ENCODE measurements around the gene ITGA1. TPM values are rescaled to one million over a fixed set of nuclear protein-coding genes. Genes with fewer than 3 reads are reported as not detected.
"Not testable (repeated sequence)": the region's sequence is repeated elsewhere in the genome, so short reads cannot be mapped to it uniquely, and the experiment has no call there.

Gene ITGA1
- polyA plus RNA-seq: 1 to 10 TPM; 5.3 to 7.7 TPM

DNA sequence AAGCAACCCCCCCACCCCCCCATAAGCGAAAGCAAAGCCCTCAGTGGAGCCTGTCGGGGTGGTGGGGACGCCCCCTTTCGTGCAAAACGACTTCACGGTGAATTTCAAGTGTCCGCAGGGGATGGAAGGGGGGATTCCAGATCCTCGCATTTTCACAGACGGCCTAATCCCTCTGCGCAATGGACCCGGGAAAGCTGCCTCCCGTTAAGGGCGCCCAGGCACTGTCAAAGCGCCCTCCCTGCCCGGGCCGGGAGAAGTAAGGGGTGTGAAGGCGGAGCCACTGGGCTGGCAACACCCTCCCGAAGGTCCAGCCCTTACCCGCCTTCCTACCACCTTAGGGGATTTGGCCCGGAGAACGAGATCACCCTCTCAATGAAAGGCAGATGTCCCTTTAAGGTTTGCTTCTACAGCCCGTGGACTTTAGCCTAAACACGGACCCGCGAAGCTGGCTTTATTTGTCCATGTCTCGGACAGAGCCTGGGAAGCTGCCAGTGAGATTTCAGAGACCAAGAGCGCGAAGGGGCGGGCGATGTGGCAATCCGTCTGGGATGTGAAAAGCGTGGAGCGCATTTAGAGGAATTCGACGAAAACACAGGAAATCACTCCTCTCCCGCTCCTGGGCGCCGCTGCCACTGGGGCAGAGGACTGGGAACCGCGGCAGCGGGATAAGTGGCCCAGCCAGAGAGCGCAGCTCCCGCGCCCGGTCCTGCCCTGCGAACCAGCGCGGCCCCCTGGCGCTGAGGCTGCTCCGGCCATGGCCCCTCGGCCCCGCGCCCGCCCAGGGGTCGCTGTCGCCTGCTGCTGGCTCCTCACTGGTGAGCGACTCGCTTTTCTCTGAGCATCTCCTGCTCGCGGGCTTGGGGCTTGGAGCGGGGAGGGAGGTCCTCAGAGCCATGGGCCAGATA lies at the start of gene ITGA1, which contains the start of gene PELO:
TSS of gene ITGA1 (plus strand) at position 317 of the 905 bp plus-strand sequence. CDS start at position 755, 438 bp downstream.
TSS of gene PELO (plus strand) at position 317 of the 905 bp plus-strand sequence. CDS start 12,479 bp downstream, outside the sequence.
- H3K27ac ChIP-seq (ENCODE audit: low read depth in 2 of 2, low read length in 1 of 2): peak within 1 kb of the TSS; percentile 82 to 83
- H3K9me3 ChIP-seq (ENCODE audit: control insufficient read depth in 2 of 2, insufficient read depth in 1 of 2, low read depth in 1 of 2, low read length in 1 of 2): no peaks in the 10 kb centered on the region
- no peaks in the 10 kb centered on the region for H3K27me3 ChIP-seq (ENCODE audit: control insufficient read depth in 1 of 2, insufficient read depth in 2 of 2, low read length in 2 of 2)
- H3K4me3 ChIP-seq (ENCODE audit: low read depth in 1 of 2, low read length in 2 of 2): peak within 1 kb of the TSS; percentile 56 to 71
- no peaks in the 10 kb centered on the region for H3K36me3 ChIP-seq (ENCODE audit: control insufficient read depth in 2 of 2, insufficient read depth in 2 of 2, low read length in 1 of 2)
- WGBS, 2 donors: 0 to 1% methylated on average over 61 of the region's 61 CpGs
- peaks cover 0 to 2% of the 10 kb centered on the region in 2 donors for H3K4me1 ChIP-seq (ENCODE audit: control insufficient read depth in 2 of 2, insufficient read depth in 2 of 2, low read length in 1 of 2)

DNA sequence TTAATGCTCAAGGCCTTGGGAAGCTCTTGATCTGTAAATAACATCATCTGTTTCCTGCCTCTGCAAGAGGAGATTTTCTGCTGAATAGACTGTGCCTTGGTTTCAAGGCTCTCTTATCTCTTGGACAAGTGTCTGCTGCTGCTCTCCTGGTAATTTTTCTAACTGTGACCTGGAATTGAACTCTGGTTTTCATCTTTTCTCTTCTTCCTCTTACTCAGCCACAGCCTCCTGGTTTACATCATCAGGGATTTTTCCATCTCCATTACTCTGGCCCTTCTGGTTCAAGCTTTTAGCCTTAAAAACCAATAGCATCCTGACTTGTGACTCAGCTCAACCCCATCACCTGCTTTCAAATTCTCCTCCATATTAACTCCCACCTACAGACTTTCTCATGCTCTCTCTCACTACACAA lies 49.6 kb upstream of the ITGA1 start:
- no peaks in the 10 kb centered on the region for H3K4me1 ChIP-seq (ENCODE audit: control insufficient read depth in 2 of 2, insufficient read depth in 2 of 2, low read length in 1 of 2)
- H3K27ac ChIP-seq (ENCODE audit: low read depth in 2 of 2, low read length in 1 of 2): no peak overlapping the region
- no peaks in the 10 kb centered on the region for H3K36me3 ChIP-seq (ENCODE audit: control insufficient read depth in 2 of 2, insufficient read depth in 2 of 2, low read length in 1 of 2)
- H3K27me3 ChIP-seq (ENCODE audit: control insufficient read depth in 1 of 2, insufficient read depth in 2 of 2, low read length in 2 of 2): no peaks in the 10 kb centered on the region
- no peak overlapping the region for H3K4me3 ChIP-seq (ENCODE audit: low read depth in 1 of 2, low read length in 2 of 2)
- no peaks in the 10 kb centered on the region for H3K9me3 ChIP-seq (ENCODE audit: control insufficient read depth in 2 of 2, insufficient read depth in 1 of 2, low read depth in 1 of 2, low read length in 1 of 2)

DNA sequence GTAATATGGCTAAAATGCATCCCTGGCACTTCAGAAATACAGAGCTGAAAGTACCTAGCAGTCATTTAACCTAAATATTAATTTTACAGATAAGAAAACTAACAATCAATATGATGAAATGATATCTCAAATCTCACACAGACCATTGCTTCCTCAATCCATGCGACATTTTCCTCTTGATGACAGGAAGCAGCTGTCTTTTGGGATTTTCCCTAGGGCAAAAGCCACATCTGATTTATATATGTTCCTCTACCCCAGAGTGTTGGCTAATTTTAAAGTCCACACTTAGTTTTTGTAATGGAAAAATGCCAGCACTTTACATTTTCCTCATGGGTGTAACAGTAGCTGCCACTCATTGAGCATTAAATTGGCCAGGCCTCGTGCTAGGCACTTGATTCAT lies 47.7 kb upstream of the ITGA1 start:
- Histone ChIP-seq H3K27ac (ENCODE audit: low read depth in 2 of 2, low read length in 1 of 2) (no peak overlapping the region), H3K36me3 (ENCODE audit: control insufficient read depth in 2 of 2, insufficient read depth in 2 of 2, low read length in 1 of 2) (no peaks in the 10 kb centered on the region), H3K4me3 (ENCODE audit: low read depth in 1 of 2, low read length in 2 of 2) (no peak overlapping the region), H3K4me1 (ENCODE audit: control insufficient read depth in 2 of 2, insufficient read depth in 2 of 2, low read length in 1 of 2) (no peaks in the 10 kb centered on the region), H3K9me3 (ENCODE audit: control insufficient read depth in 2 of 2, insufficient read depth in 1 of 2, low read depth in 1 of 2, low read length in 1 of 2) (no peaks in the 10 kb centered on the region), H3K27me3 (ENCODE audit: control insufficient read depth in 1 of 2, insufficient read depth in 2 of 2, low read length in 2 of 2) (no peaks in the 10 kb centered on the region)
- 61 to 63% methylated on average over 2 of the region's 2 CpGs for WGBS, 2 donors

DNA sequence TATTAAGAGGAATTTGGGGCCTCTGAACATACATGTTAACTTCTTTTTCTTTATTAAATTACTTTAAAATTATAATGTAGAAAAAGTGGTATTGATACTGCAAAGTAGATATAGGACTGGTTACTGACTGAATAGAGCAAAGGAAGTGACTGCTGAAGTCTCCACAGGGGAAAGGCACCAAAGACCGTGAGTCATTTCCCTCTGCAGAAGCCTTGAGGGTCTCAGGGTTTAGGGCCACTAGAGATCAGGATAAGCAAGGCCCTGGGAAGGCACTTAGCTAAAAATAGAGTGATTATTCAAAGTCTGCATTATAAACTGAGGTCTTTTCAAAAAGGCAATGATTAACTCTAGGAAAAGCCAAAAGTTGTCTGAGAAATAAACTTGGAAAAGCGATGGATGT lies 44.7 kb upstream of the ITGA1 start:
- no peaks in the 10 kb centered on the region for H3K27me3 ChIP-seq (ENCODE audit: control insufficient read depth in 1 of 2, insufficient read depth in 2 of 2, low read length in 2 of 2)
- no peak overlapping the region for H3K27ac ChIP-seq (ENCODE audit: low read depth in 2 of 2, low read length in 1 of 2)
- no peaks in the 10 kb centered on the region for H3K9me3 ChIP-seq (ENCODE audit: control insufficient read depth in 2 of 2, insufficient read depth in 1 of 2, low read depth in 1 of 2, low read length in 1 of 2)
- H3K4me1 ChIP-seq (ENCODE audit: control insufficient read depth in 2 of 2, insufficient read depth in 2 of 2, low read length in 1 of 2): no peaks in the 10 kb centered on the region
- H3K36me3 ChIP-seq (ENCODE audit: control insufficient read depth in 2 of 2, insufficient read depth in 2 of 2, low read length in 1 of 2): no peaks in the 10 kb centered on the region
- H3K4me3 ChIP-seq (ENCODE audit: low read depth in 1 of 2, low read length in 2 of 2): no peak overlapping the region
- 65 to 69% methylated on average over 2 of the region's 2 CpGs for WGBS, 2 donors

DNA sequence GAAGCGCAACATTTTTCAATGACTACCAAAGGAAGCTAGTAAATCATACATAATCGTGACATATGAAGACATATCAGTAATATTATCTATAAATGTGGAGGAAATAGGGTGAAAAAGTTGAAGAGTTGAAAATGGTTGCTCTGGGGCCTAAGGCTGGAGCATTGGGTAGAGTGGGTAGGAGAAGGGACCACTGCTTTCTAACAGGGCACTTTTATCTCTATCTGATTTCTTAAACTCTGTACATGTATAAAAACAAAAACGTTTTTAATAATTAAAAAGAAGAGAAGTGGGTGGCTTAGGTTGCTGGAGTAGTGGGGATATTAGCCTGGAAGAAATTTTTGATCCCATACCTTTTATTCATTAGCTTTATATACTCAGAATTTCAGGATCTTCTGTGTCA lies 44.2 kb upstream of the ITGA1 start:
- 64 to 65% methylated on average over 3 of the region's 3 CpGs for WGBS, 2 donors

DNA sequence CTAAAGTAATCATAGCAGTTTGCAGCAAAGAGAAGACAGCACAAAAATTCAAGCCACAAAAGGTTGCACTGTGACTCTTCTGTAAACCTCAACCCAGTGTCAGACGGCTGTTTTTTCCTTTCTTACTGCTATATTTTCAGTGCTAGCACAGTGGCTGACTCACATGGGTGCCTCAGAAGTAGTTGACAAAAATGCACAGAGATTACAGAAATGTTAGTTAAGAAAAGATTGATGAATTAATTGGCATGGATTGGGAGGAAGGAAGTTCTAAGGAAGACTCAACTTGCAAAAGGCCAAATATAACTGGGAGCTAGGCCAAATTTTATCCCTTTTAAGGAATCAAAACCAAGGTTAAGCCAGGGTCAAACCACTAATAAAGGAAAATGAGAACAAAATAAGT lies 43.7 kb upstream of the ITGA1 start:
- H3K4me1 ChIP-seq (ENCODE audit: control insufficient read depth in 2 of 2, insufficient read depth in 2 of 2, low read length in 1 of 2): no peaks in the 10 kb centered on the region
- no peak overlapping the region for H3K27ac ChIP-seq (ENCODE audit: low read depth in 2 of 2, low read length in 1 of 2)
- no peak overlapping the region for H3K4me3 ChIP-seq (ENCODE audit: low read depth in 1 of 2, low read length in 2 of 2)
- H3K27me3 ChIP-seq (ENCODE audit: control insufficient read depth in 1 of 2, insufficient read depth in 2 of 2, low read length in 2 of 2): no peaks in the 10 kb centered on the region
- WGBS, 2 donors: 6 to 21% methylated on average over 1 of the region's 1 CpG
- H3K9me3 ChIP-seq (ENCODE audit: control insufficient read depth in 2 of 2, insufficient read depth in 1 of 2, low read depth in 1 of 2, low read length in 1 of 2): no peaks in the 10 kb centered on the region
- H3K36me3 ChIP-seq (ENCODE audit: control insufficient read depth in 2 of 2, insufficient read depth in 2 of 2, low read length in 1 of 2): no peaks in the 10 kb centered on the region

More for the DNA sequence above, 44.2 kb upstream of the ITGA1 start:
- H3K27me3 ChIP-seq (ENCODE audit: control insufficient read depth in 1 of 2, insufficient read depth in 2 of 2, low read length in 2 of 2): no peaks in the 10 kb centered on the region
- no peaks in the 10 kb centered on the region for H3K36me3 ChIP-seq (ENCODE audit: control insufficient read depth in 2 of 2, insufficient read depth in 2 of 2, low read length in 1 of 2)
- no peaks in the 10 kb centered on the region for H3K4me1 ChIP-seq (ENCODE audit: control insufficient read depth in 2 of 2, insufficient read depth in 2 of 2, low read length in 1 of 2)
- H3K27ac ChIP-seq (ENCODE audit: low read depth in 2 of 2, low read length in 1 of 2): no peak overlapping the region
- H3K9me3 ChIP-seq (ENCODE audit: control insufficient read depth in 2 of 2, insufficient read depth in 1 of 2, low read depth in 1 of 2, low read length in 1 of 2): no peaks in the 10 kb centered on the region
- no peak overlapping the region for H3K4me3 ChIP-seq (ENCODE audit: low read depth in 1 of 2, low read length in 2 of 2)

DNA sequence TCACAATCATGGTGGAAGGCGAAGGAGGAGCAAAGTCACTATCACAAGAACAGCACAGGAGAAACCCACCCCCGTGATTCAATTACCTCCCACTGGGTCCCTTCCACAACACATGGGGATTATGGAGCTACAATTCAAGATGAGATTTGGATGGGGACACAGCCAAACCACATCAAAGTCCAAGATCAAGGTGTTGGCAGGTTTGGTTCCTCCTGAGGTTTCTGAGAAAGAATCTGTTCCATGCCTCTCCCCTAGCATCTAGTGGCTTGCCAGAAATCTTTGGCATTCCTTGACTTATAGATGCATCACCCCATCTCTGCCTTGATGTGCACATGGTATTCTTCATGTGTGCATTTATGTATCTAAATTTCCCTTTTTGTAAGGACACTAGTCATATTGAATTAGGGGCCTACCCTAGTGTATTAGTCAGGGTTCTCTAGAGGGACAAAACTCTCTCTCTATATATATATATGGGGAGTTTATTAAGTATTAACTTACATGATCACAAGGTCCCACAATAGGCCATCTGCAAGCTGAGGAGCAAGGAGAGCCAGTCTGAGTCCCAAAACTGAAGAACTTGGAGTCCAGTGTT lies 42.8 kb upstream of the ITGA1 start:
- WGBS, 2 donors: 57 to 67% methylated on average over 2 of the region's 2 CpGs
- H3K9me3 ChIP-seq (ENCODE audit: control insufficient read depth in 2 of 2, insufficient read depth in 1 of 2, low read depth in 1 of 2, low read length in 1 of 2); H3K27ac ChIP-seq (ENCODE audit: low read depth in 2 of 2, low read length in 1 of 2); H3K4me3 ChIP-seq (ENCODE audit: low read depth in 1 of 2, low read length in 2 of 2); H3K27me3 ChIP-seq (ENCODE audit: control insufficient read depth in 1 of 2, insufficient read depth in 2 of 2, low read length in 2 of 2); H3K4me1 ChIP-seq (ENCODE audit: control insufficient read depth in 2 of 2, insufficient read depth in 2 of 2, low read length in 1 of 2); H3K36me3 ChIP-seq (ENCODE audit: control insufficient read depth in 2 of 2, insufficient read depth in 2 of 2, low read length in 1 of 2): not testable (repeated sequence)

DNA sequence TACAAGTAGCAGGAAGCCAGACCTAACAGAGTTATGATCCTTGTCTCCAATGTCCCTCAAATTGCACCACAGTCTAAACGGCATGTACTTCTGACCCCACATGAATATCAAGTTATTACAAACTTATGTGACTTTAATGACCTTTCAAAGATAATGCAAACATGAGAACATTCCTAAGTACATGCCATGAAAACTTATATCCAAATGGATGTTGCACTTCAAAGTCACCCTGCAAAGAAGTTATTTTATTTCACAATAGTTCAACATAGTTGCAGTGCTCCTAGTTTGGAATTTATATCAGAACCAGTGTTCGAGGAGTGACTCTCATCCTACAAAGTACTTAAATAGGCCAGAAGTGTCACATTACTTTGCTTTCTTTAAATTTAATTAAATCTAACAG lies 41.2 kb upstream of the ITGA1 start:
- Histone ChIP-seq H3K4me3 (ENCODE audit: low read depth in 1 of 2, low read length in 2 of 2) (no peak overlapping the region), H3K27me3 (ENCODE audit: control insufficient read depth in 1 of 2, insufficient read depth in 2 of 2, low read length in 2 of 2) (no peaks in the 10 kb centered on the region), H3K9me3 (ENCODE audit: control insufficient read depth in 2 of 2, insufficient read depth in 1 of 2, low read depth in 1 of 2, low read length in 1 of 2) (no peaks in the 10 kb centered on the region), H3K36me3 (ENCODE audit: control insufficient read depth in 2 of 2, insufficient read depth in 2 of 2, low read length in 1 of 2) (no peaks in the 10 kb centered on the region), H3K27ac (ENCODE audit: low read depth in 2 of 2, low read length in 1 of 2) (no peak overlapping the region), H3K4me1 (ENCODE audit: control insufficient read depth in 2 of 2, insufficient read depth in 2 of 2, low read length in 1 of 2) (no peaks in the 10 kb centered on the region)
- 62 to 79% methylated on average over 2 of the region's 2 CpGs for WGBS, 2 donors

DNA sequence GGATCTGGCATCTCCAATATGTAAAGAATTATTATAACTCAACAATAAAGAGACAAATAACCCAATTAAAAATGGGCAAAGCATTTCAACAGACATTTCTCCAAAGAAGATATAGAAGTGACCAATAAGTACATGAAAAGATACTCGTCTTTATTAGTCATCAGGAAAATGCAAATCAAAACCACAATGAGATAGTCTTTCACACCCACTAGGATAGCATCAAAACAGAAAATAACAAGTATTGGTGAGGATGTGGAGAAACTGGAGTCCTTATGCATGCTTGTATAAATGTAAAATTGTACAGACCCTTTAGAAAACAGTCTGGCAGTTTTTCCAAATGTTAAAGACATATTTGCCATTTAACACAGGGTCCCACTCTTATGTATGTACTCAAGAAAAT lies 39.1 kb upstream of the ITGA1 start:
- Histone ChIP-seq H3K27ac (ENCODE audit: low read depth in 2 of 2, low read length in 1 of 2) (no peak overlapping the region), H3K4me1 (ENCODE audit: control insufficient read depth in 2 of 2, insufficient read depth in 2 of 2, low read length in 1 of 2) (no peaks in the 10 kb centered on the region), H3K36me3 (ENCODE audit: control insufficient read depth in 2 of 2, insufficient read depth in 2 of 2, low read length in 1 of 2) (no peaks in the 10 kb centered on the region), H3K27me3 (ENCODE audit: control insufficient read depth in 1 of 2, insufficient read depth in 2 of 2, low read length in 2 of 2) (no peaks in the 10 kb centered on the region), H3K4me3 (ENCODE audit: low read depth in 1 of 2, low read length in 2 of 2) (no peak overlapping the region), H3K9me3 (ENCODE audit: control insufficient read depth in 2 of 2, insufficient read depth in 1 of 2, low read depth in 1 of 2, low read length in 1 of 2) (no peaks in the 10 kb centered on the region)
- WGBS, 2 donors: 26 to 58% methylated on average over 1 of the region's 1 CpG

DNA sequence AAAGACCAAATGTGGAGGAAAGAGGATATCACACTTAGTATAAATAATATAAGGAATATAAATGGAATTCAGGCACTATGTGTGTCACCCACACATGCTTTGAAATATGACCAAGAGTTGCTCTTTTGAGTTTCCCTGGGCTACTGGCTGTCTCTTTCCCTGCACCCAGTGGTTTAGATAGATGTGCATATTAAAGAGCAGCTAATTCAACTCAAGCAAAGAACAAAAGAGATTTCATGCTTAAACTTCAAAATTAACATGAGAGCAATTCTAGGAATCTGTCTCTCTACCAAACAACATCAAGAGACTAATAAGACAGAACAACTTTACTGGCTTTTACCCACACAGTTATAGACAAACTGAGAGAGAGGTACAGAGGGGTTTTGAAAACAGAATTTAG lies 38.0 kb upstream of the ITGA1 start:
- Histone ChIP-seq H3K4me1 (ENCODE audit: control insufficient read depth in 2 of 2, insufficient read depth in 2 of 2, low read length in 1 of 2) (no peaks in the 10 kb centered on the region), H3K27me3 (ENCODE audit: control insufficient read depth in 1 of 2, insufficient read depth in 2 of 2, low read length in 2 of 2) (no peaks in the 10 kb centered on the region), H3K4me3 (ENCODE audit: low read depth in 1 of 2, low read length in 2 of 2) (no peak overlapping the region), H3K27ac (ENCODE audit: low read depth in 2 of 2, low read length in 1 of 2) (no peak overlapping the region), H3K9me3 (ENCODE audit: control insufficient read depth in 2 of 2, insufficient read depth in 1 of 2, low read depth in 1 of 2, low read length in 1 of 2) (no peaks in the 10 kb centered on the region), H3K36me3 (ENCODE audit: control insufficient read depth in 2 of 2, insufficient read depth in 2 of 2, low read length in 1 of 2) (no peaks in the 10 kb centered on the region)
